GM12873 (cell line): Measurements from ENCODE around the gene HSH2D.

Experiments used
- TF ChIP-seq, protein P1 (sequence below): IDR thresholded peaks from 2 replicates; pipeline ENCODE4 v1.5.1; 2012; ENCODE audit warnings: low read depth, mild to moderate bottlenecking, moderate library complexity, low read length, control low read depth; ENCODE audit not compliant: insufficient read depth; ENCODE audit errors: missing control alignments

The HSH2D gene

DNA sequence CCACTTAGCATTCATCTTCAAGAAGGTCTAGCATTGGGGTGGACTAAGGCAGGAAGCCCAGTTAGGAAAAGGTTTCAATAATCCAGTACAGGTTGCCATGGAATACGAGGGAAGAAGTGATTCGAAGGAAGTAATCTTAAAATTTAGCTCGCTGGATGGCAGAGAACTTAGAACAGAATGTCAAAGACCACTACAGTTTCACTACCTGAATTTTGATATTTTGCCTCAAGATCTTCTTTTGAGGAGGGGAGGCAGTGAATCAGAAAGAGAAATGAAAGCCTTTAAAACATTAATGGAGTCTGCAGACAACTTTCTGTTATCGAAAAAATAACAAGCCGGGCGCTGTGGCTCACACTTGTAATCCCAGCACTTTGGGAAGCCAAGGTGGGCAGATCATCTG, 38.8 kb upstream of the HSH2D start:
- TF ChIP-seq, protein P1, sequence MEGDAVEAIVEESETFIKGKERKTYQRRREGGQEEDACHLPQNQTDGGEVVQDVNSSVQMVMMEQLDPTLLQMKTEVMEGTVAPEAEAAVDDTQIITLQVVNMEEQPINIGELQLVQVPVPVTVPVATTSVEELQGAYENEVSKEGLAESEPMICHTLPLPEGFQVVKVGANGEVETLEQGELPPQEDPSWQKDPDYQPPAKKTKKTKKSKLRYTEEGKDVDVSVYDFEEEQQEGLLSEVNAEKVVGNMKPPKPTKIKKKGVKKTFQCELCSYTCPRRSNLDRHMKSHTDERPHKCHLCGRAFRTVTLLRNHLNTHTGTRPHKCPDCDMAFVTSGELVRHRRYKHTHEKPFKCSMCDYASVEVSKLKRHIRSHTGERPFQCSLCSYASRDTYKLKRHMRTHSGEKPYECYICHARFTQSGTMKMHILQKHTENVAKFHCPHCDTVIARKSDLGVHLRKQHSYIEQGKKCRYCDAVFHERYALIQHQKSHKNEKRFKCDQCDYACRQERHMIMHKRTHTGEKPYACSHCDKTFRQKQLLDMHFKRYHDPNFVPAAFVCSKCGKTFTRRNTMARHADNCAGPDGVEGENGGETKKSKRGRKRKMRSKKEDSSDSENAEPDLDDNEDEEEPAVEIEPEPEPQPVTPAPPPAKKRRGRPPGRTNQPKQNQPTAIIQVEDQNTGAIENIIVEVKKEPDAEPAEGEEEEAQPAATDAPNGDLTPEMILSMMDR = no peak

GRCh38 chr19:16106121-16106520, 37.4 kb upstream of the HSH2D start:
- TF ChIP-seq, protein P1 = no peak

DNA sequence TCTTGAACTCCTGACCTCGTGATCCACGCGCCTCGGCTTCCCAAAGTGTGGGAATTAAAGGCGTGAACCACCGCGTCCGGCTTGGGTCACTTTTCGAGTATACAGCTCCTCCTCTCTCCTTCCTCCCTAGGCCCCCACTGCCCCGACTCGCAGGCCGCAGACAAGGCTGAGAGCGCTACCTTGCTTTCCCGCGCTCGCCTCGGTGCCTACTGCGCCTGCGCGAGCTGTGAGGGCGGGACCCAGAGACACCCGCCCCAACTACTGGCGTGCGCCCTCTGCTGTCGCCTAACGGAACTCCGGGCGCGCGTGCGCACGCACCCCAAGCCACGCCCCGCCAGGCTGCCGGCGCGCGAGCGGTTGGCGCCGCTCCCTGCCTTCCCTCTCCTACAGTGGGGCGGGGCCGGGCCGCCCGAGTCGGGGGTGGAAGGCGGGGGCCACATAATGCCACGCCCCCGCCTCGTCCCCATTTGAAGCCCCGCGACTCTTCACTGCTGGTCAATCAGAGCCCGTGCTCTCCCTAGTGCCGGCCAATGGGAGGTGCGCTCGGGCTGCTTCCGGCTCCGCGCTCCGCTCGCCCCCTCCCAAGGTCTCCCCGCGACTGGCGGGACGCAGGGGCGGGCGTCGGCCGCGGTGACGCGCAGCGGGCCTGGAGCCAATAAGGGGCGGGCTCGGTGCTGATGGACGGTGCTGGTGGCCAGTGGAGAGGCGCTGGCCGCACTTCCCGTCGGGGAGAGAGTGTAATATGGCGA, 32.2 kb upstream of the HSH2D start, which contains the start of gene RAB8A:
TSS of gene RAB8A (plus strand) at position 730 of the 749 bp plus-strand sequence. CDS start at position 743, 13 bp downstream.
- TF ChIP-seq, protein P1 = peak; percentile 92

GRCh38 chr19:16111909-16112752, 31.4 kb upstream of the HSH2D start:
- TF ChIP-seq, protein P1 = no peak

DNA sequence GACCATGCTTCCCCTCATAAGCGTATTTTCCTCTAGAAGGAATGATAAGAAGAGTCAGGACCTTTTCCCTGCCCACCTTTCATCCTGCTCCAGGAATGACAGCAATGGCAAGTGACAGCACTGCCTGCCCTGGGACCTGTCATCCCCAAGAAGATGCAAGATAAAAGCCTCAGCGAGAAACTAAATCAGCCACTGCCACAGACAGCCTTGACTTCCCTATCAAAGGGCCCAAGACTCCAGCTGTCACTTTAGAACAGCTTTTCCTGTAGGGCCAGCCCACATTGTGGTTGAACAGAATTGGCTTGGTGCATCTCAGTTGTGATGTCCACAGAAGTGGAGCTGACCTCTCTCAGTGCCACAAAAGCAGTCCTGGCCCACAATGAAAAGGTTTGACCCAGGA, 30.7 kb upstream of the HSH2D start:
- TF ChIP-seq, protein P1 = no peak

DNA sequence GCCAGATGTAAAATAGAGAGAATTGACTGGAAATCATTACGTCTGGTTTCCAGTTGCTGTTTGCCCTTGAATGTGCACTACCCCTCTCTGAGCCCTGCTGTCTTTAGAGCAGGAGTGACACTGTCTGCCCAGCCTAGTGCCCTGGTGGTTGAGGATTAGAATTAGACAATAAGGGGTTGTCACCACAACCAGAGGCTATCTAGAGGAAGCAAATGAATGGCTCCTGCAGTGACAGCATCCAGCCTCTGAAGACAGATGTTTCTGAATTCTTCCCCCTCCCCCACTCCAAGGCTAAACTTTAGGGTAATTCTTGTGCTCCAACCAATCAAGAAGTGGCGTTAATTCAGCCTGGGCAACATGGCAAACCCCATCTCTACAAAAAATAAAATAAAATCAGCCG, 29.8 kb upstream of the HSH2D start:
- TF ChIP-seq, protein P1 = peak; percentile 18
